ENCODE data around the gene RPAP2.
"Not testable (repeated sequence)": the region's sequence is repeated elsewhere in the genome, so short reads cannot be mapped to it uniquely, and the experiment has no call there.

Gene RPAP2

GRCh38 chr1:92366040-92366395 is 67.2 kb downstream of the RPAP2 start:
- FAIRE-seq = no peak
- no peak for DNase-seq (ENCODE audit: extremely low spot score, insufficient read length, low read depth)

GRCh38 chr1:92367496-92367895 is 68.6 kb downstream of the RPAP2 start:
- DNase-seq (ENCODE audit: extremely low spot score, insufficient read length, low read depth) (no peak), FAIRE-seq (no peak)

- FAIRE-seq (no peak), DNase-seq (ENCODE audit: extremely low spot score, insufficient read length, low read depth) (no peak)
Measured at GRCh38 chr1:92372164-92372563, 73.3 kb downstream of the RPAP2 start.

GRCh38 chr1:92374223-92374622 is 75.4 kb downstream of the RPAP2 start:
- FAIRE-seq (no peak), DNase-seq (ENCODE audit: extremely low spot score, insufficient read length, low read depth) (no peak)

GRCh38 chr1:92376345-92376744 is 77.5 kb downstream of the RPAP2 start:
- DNase-seq (ENCODE audit: extremely low spot score, insufficient read length, low read depth) = no peak
- no peak for FAIRE-seq

GRCh38 chr1:92377991-92378390 is 79.1 kb downstream of the RPAP2 start:
- not testable (repeated sequence) for DNase-seq (ENCODE audit: extremely low spot score, insufficient read length, low read depth); FAIRE-seq

GRCh38 chr1:92380867-92381266 is 82.0 kb downstream of the RPAP2 start:
- no peak for DNase-seq (ENCODE audit: extremely low spot score, insufficient read length, low read depth)

GRCh38 chr1:92393966-92394365 is 95.1 kb downstream of the RPAP2 start:
- DNase-seq (ENCODE audit: extremely low spot score, insufficient read length, low read depth); FAIRE-seq: not testable (repeated sequence)

More at GRCh38 chr1:92380867-92381266, 82.0 kb downstream of the RPAP2 start:
- no peak for FAIRE-seq

GRCh38 chr1:92398519-92398918 is 99.7 kb downstream of the RPAP2 start:
- DNase-seq (ENCODE audit: extremely low spot score, insufficient read length, low read depth) (no peak), FAIRE-seq (no peak)

- peak; percentile 17 for DNase-seq (ENCODE audit: extremely low spot score, insufficient read length, low read depth)
- FAIRE-seq = peak; percentile 69
Measured at GRCh38 chr1:92399076-92399475, 100.2 kb downstream of the RPAP2 start.

- no peak for DNase-seq (ENCODE audit: extremely low spot score, insufficient read length, low read depth)
- no peak for FAIRE-seq
Measured at GRCh38 chr1:92404661-92405060, 105.8 kb downstream of the RPAP2 start.

- no peak for DNase-seq (ENCODE audit: extremely low spot score, insufficient read length, low read depth)
- no peak for FAIRE-seq
Measured at GRCh38 chr1:92408825-92409224, 110.0 kb downstream of the RPAP2 start.

GRCh38 chr1:92409946-92410549 is 111.2 kb downstream of the RPAP2 start:
- FAIRE-seq (no peak), DNase-seq (ENCODE audit: extremely low spot score, insufficient read length, low read depth) (no peak)

- DNase-seq (ENCODE audit: extremely low spot score, insufficient read length, low read depth) (no peak), FAIRE-seq (no peak)
Measured at GRCh38 chr1:92410706-92411105, 111.8 kb downstream of the RPAP2 start.

GRCh38 chr1:92411511-92411910 is 112.7 kb downstream of the RPAP2 start:
- FAIRE-seq = no peak

GRCh38 chr1:92419642-92420041 is 120.8 kb downstream of the RPAP2 start:
- FAIRE-seq (no peak), DNase-seq (ENCODE audit: extremely low spot score, insufficient read length, low read depth) (no peak)

More at GRCh38 chr1:92411511-92411910, 112.7 kb downstream of the RPAP2 start:
- no peak for DNase-seq (ENCODE audit: extremely low spot score, insufficient read length, low read depth)

- no peak for FAIRE-seq
- no peak for DNase-seq (ENCODE audit: extremely low spot score, insufficient read length, low read depth)
Measured at GRCh38 chr1:92424381-92424780, 125.5 kb downstream of the RPAP2 start.

- no peak for FAIRE-seq
- no peak for DNase-seq (ENCODE audit: extremely low spot score, insufficient read length, low read depth)
Measured at GRCh38 chr1:92425617-92426016, 126.8 kb downstream of the RPAP2 start.

- DNase-seq (ENCODE audit: extremely low spot score, insufficient read length, low read depth) = no peak
- no peak for FAIRE-seq
Measured at GRCh38 chr1:92430030-92430429, 131.2 kb downstream of the RPAP2 start.

GRCh38 chr1:92434572-92434971 is 135.7 kb downstream of the RPAP2 start:
- DNase-seq (ENCODE audit: extremely low spot score, insufficient read length, low read depth); FAIRE-seq: not testable (repeated sequence)

- FAIRE-seq = peak; percentile 46
- no peak for DNase-seq (ENCODE audit: extremely low spot score, insufficient read length, low read depth)
Measured at GRCh38 chr1:92439291-92439690, 140.4 kb downstream of the RPAP2 start.

- FAIRE-seq = no peak
- no peak for DNase-seq (ENCODE audit: extremely low spot score, insufficient read length, low read depth)
Measured at GRCh38 chr1:92441316-92441696, 142.4 kb downstream of the RPAP2 start.
